SU-DHL-6 (cell line): Measurements from ENCODE around the gene MUC6.

Experiments
- CTCF ChIP-seq: fragments of 200-600 bp; sonication (generic); IDR thresholded peaks from one replicate; pipeline ENCODE4 v1.5.1; 2017; ENCODE audit warnings: antibody characterized with exemption, mild to moderate bottlenecking, low read length, moderate library complexity; ENCODE audit not compliant: insufficient read depth, poor library complexity, severe bottlenecking
- EZH2phosphoT487 ChIP-seq: fragments of 200-600 bp; sonication (generic), shearing (Covaris generic); conservative IDR thresholded peaks from 2 replicates; pipeline ENCODE4 v1.6.1; 2018; ENCODE audit warnings: mild to moderate bottlenecking, antibody characterized with exemption, low read length, moderate library complexity, mixed read lengths

DNA sequence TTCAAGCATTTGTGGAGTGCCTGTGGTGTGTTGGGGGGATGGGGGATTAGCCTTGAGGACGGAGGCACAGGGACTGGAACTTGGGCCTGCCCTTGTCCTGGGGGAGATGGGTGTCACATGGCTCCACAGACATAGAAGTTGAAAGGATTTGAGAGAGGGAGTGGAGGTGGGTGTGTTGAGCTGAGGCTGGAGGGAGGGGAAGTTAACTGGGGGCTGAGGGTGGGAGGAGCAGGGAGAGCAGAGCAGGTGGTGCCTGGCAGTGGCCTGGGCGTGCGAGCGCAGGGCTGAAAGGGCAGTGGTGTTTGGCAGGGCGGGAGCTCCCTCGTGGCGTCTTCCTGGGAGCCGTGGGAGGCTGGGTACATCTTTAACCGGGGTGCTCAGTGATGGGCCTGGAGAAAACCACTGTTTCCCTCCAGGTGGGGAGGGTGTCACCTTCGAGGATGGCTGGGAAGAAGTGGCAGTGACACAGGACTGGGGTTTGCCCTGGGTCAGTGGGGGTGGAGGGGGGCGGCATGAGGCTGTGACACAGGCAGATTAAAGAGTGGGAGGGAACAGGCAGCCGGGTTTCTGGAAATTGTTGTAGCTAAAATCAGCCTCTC lies 65.3 kb downstream of the MUC6 start:
- TF ChIP-seq CTCF: no peak
- TF ChIP-seq EZH2phosphoT487: no peak
